Measurements from ENCODE around the gene TRIM37. TPM values are rescaled to one million over a fixed set of nuclear protein-coding genes. Genes with fewer than 3 reads are reported as not detected.

TRIM37 gene
- polyA plus RNA-seq, 4 donors = 5.6 to 11.3 (median 8.5) TPM

- Histone ChIP-seq H3K9me3 (ENCODE audit: control insufficient read depth in 2 of 2, insufficient read depth in 1 of 2, low read depth in 1 of 2, low read length in 1 of 2) (no peaks in the 10 kb centered on the region), H3K36me3 (ENCODE audit: control insufficient read depth in 3 of 3, insufficient read depth in 2 of 3, low read depth in 1 of 3, low read length in 3 of 3) (peaks cover 0 to 22% (median 4%) of the 10 kb centered on the region in 3 donors), H3K27me3 (ENCODE audit: control insufficient read depth in 3 of 3, insufficient read depth in 3 of 3, low read length in 3 of 3) (no peaks in the 10 kb centered on the region), H3K4me3 (ENCODE audit: low read depth in 1 of 3, low read length in 3 of 3) (no peak overlapping the region), H3K27ac (ENCODE audit: low read depth in 1 of 3, low read length in 2 of 3) (no peak overlapping the region), H3K4me1 (ENCODE audit: control insufficient read depth in 3 of 3, insufficient read depth in 2 of 3, low read depth in 1 of 3, low read length in 2 of 3) (no peaks in the 10 kb centered on the region)
- DNase-seq = no peak
- FAIRE-seq = no peak
Measured at GRCh38 chr17:59074494-59074893, 32.2 kb downstream of the TRIM37 start.

GRCh38 chr17:59073972-59074371 is 32.7 kb downstream of the TRIM37 start:
- FAIRE-seq (no peak), DNase-seq (no peak)
- 91 to 100% (median 96%) methylated on average over 1 of the region's 1 CpG for WGBS, 3 donors
- H3K4me3 ChIP-seq (ENCODE audit: low read depth in 1 of 3, low read length in 3 of 3) = no peak overlapping the region
- H3K36me3 ChIP-seq (ENCODE audit: control insufficient read depth in 3 of 3, insufficient read depth in 2 of 3, low read depth in 1 of 3, low read length in 3 of 3) = peaks cover 0 to 24% (median 0%) of the 10 kb centered on the region in 3 donors
- no peaks in the 10 kb centered on the region for H3K27me3 ChIP-seq (ENCODE audit: control insufficient read depth in 3 of 3, insufficient read depth in 3 of 3, low read length in 3 of 3)
- no peaks in the 10 kb centered on the region for H3K9me3 ChIP-seq (ENCODE audit: control insufficient read depth in 2 of 2, insufficient read depth in 1 of 2, low read depth in 1 of 2, low read length in 1 of 2)
- H3K4me1 ChIP-seq (ENCODE audit: control insufficient read depth in 3 of 3, insufficient read depth in 2 of 3, low read depth in 1 of 3, low read length in 2 of 3) = no peaks in the 10 kb centered on the region
- H3K27ac ChIP-seq (ENCODE audit: low read depth in 1 of 3, low read length in 2 of 3) = no peak overlapping the region

GRCh38 chr17:59069856-59070255 is 36.8 kb downstream of the TRIM37 start:
- FAIRE-seq = no peak
- Histone ChIP-seq H3K36me3 (ENCODE audit: control insufficient read depth in 3 of 3, insufficient read depth in 2 of 3, low read depth in 1 of 3, low read length in 3 of 3) (peaks cover 0 to 17% (median 0%) of the 10 kb centered on the region in 3 donors), H3K27me3 (ENCODE audit: control insufficient read depth in 3 of 3, insufficient read depth in 3 of 3, low read length in 3 of 3) (no peaks in the 10 kb centered on the region), H3K4me1 (ENCODE audit: control insufficient read depth in 3 of 3, insufficient read depth in 2 of 3, low read depth in 1 of 3, low read length in 2 of 3) (no peaks in the 10 kb centered on the region), H3K9me3 (ENCODE audit: control insufficient read depth in 2 of 2, insufficient read depth in 1 of 2, low read depth in 1 of 2, low read length in 1 of 2) (no peaks in the 10 kb centered on the region), H3K4me3 (ENCODE audit: low read depth in 1 of 3, low read length in 3 of 3) (no peak overlapping the region), H3K27ac (ENCODE audit: low read depth in 1 of 3, low read length in 2 of 3) (no peak overlapping the region)
- DNase-seq = no peak
- 94 to 100% (median 96%) methylated on average over 1 of the region's 1 CpG for WGBS, 3 donors

GRCh38 chr17:59067756-59068155 is 38.9 kb downstream of the TRIM37 start:
- peaks cover 0 to 20% (median 2%) of the 10 kb centered on the region in 3 donors for H3K36me3 ChIP-seq (ENCODE audit: control insufficient read depth in 3 of 3, insufficient read depth in 2 of 3, low read depth in 1 of 3, low read length in 3 of 3)
- no peaks in the 10 kb centered on the region for H3K9me3 ChIP-seq (ENCODE audit: control insufficient read depth in 2 of 2, insufficient read depth in 1 of 2, low read depth in 1 of 2, low read length in 1 of 2)
- 94 to 100% (median 95%) methylated on average over 5 to 6 of the region's 6 CpGs for WGBS, 3 donors

GRCh38 chr17:59067340-59067739 is 39.3 kb downstream of the TRIM37 start:
- H3K9me3 ChIP-seq (ENCODE audit: control insufficient read depth in 2 of 2, insufficient read depth in 1 of 2, low read depth in 1 of 2, low read length in 1 of 2) = no peaks in the 10 kb centered on the region
- H3K4me3 ChIP-seq (ENCODE audit: low read depth in 1 of 3, low read length in 3 of 3) = no peak overlapping the region
- peaks cover 0 to 19% (median 2%) of the 10 kb centered on the region in 3 donors for H3K36me3 ChIP-seq (ENCODE audit: control insufficient read depth in 3 of 3, insufficient read depth in 2 of 3, low read depth in 1 of 3, low read length in 3 of 3)
- H3K27me3 ChIP-seq (ENCODE audit: control insufficient read depth in 3 of 3, insufficient read depth in 3 of 3, low read length in 3 of 3) = no peaks in the 10 kb centered on the region
- no peak for FAIRE-seq
- WGBS, 3 donors = 92 to 98% (median 94%) methylated on average over 2 of the region's 2 CpGs
- H3K27ac ChIP-seq (ENCODE audit: low read depth in 1 of 3, low read length in 2 of 3) = no peak overlapping the region
- H3K4me1 ChIP-seq (ENCODE audit: control insufficient read depth in 3 of 3, insufficient read depth in 2 of 3, low read depth in 1 of 3, low read length in 2 of 3) = no peaks in the 10 kb centered on the region
- DNase-seq = no peak

More at GRCh38 chr17:59067756-59068155, 38.9 kb downstream of the TRIM37 start:
- Histone ChIP-seq H3K4me1 (ENCODE audit: control insufficient read depth in 3 of 3, insufficient read depth in 2 of 3, low read depth in 1 of 3, low read length in 2 of 3) (no peaks in the 10 kb centered on the region), H3K27me3 (ENCODE audit: control insufficient read depth in 3 of 3, insufficient read depth in 3 of 3, low read length in 3 of 3) (no peaks in the 10 kb centered on the region), H3K27ac (ENCODE audit: low read depth in 1 of 3, low read length in 2 of 3) (no peak overlapping the region), H3K4me3 (ENCODE audit: low read depth in 1 of 3, low read length in 3 of 3) (no peak overlapping the region)
- FAIRE-seq = no peak
- DNase-seq = no peak

GRCh38 chr17:59062509-59062908 is 44.2 kb downstream of the TRIM37 start:
- FAIRE-seq (no peak), DNase-seq (no peak)
- no peak overlapping the region for H3K27ac ChIP-seq (ENCODE audit: low read depth in 1 of 3, low read length in 2 of 3)
- WGBS, 3 donors = 90 to 98% (median 93%) methylated on average over 2 of the region's 2 CpGs
- H3K4me1 ChIP-seq (ENCODE audit: control insufficient read depth in 3 of 3, insufficient read depth in 2 of 3, low read depth in 1 of 3, low read length in 2 of 3) = no peaks in the 10 kb centered on the region
- no peaks in the 10 kb centered on the region for H3K9me3 ChIP-seq (ENCODE audit: control insufficient read depth in 2 of 2, insufficient read depth in 1 of 2, low read depth in 1 of 2, low read length in 1 of 2)
- peaks cover 5 to 20% (median 5%) of the 10 kb centered on the region in 3 donors for H3K36me3 ChIP-seq (ENCODE audit: control insufficient read depth in 3 of 3, insufficient read depth in 2 of 3, low read depth in 1 of 3, low read length in 3 of 3)
- H3K4me3 ChIP-seq (ENCODE audit: low read depth in 1 of 3, low read length in 3 of 3) = no peak overlapping the region
- H3K27me3 ChIP-seq (ENCODE audit: control insufficient read depth in 3 of 3, insufficient read depth in 3 of 3, low read length in 3 of 3) = no peaks in the 10 kb centered on the region

GRCh38 chr17:59056857-59057256 is 49.8 kb downstream of the TRIM37 start:
- Histone ChIP-seq H3K4me3 (ENCODE audit: low read depth in 1 of 3, low read length in 3 of 3) (no peak overlapping the region), H3K9me3 (ENCODE audit: control insufficient read depth in 2 of 2, insufficient read depth in 1 of 2, low read depth in 1 of 2, low read length in 1 of 2) (no peaks in the 10 kb centered on the region), H3K36me3 (ENCODE audit: control insufficient read depth in 3 of 3, insufficient read depth in 2 of 3, low read depth in 1 of 3, low read length in 3 of 3) (peaks cover 3 to 29% (median 5%) of the 10 kb centered on the region in 3 donors), H3K4me1 (ENCODE audit: control insufficient read depth in 3 of 3, insufficient read depth in 2 of 3, low read depth in 1 of 3, low read length in 2 of 3) (no peaks in the 10 kb centered on the region), H3K27me3 (ENCODE audit: control insufficient read depth in 3 of 3, insufficient read depth in 3 of 3, low read length in 3 of 3) (no peaks in the 10 kb centered on the region), H3K27ac (ENCODE audit: low read depth in 1 of 3, low read length in 2 of 3) (no peak overlapping the region)
- 97 to 98% (median 97%) methylated on average over 5 of the region's 5 CpGs for WGBS, 3 donors
- DNase-seq (no peak), FAIRE-seq (no peak)

GRCh38 chr17:59049798-59050197 is 56.9 kb downstream of the TRIM37 start:
- H3K36me3 ChIP-seq (ENCODE audit: control insufficient read depth in 3 of 3, insufficient read depth in 2 of 3, low read depth in 1 of 3, low read length in 3 of 3) = peaks cover 0 to 25% (median 2%) of the 10 kb centered on the region in 3 donors

GRCh38 chr17:59047616-59048015 is 59.1 kb downstream of the TRIM37 start:
- Histone ChIP-seq H3K4me3 (ENCODE audit: low read depth in 1 of 3, low read length in 3 of 3) (no peak overlapping the region), H3K27me3 (ENCODE audit: control insufficient read depth in 3 of 3, insufficient read depth in 3 of 3, low read length in 3 of 3) (no peaks in the 10 kb centered on the region), H3K27ac (ENCODE audit: low read depth in 1 of 3, low read length in 2 of 3) (no peak overlapping the region), H3K9me3 (ENCODE audit: control insufficient read depth in 2 of 2, insufficient read depth in 1 of 2, low read depth in 1 of 2, low read length in 1 of 2) (no peaks in the 10 kb centered on the region), H3K4me1 (ENCODE audit: control insufficient read depth in 3 of 3, insufficient read depth in 2 of 3, low read depth in 1 of 3, low read length in 2 of 3) (no peaks in the 10 kb centered on the region), H3K36me3 (ENCODE audit: control insufficient read depth in 3 of 3, insufficient read depth in 2 of 3, low read depth in 1 of 3, low read length in 3 of 3) (peaks cover 2 to 33% (median 5%) of the 10 kb centered on the region in 3 donors)
- FAIRE-seq = no peak
- 61 to 76% (median 70%) methylated on average over 3 of the region's 3 CpGs for WGBS, 3 donors
- no peak for DNase-seq

More at GRCh38 chr17:59049798-59050197, 56.9 kb downstream of the TRIM37 start:
- Histone ChIP-seq H3K27me3 (ENCODE audit: control insufficient read depth in 3 of 3, insufficient read depth in 3 of 3, low read length in 3 of 3) (no peaks in the 10 kb centered on the region), H3K9me3 (ENCODE audit: control insufficient read depth in 2 of 2, insufficient read depth in 1 of 2, low read depth in 1 of 2, low read length in 1 of 2) (no peaks in the 10 kb centered on the region), H3K4me1 (ENCODE audit: control insufficient read depth in 3 of 3, insufficient read depth in 2 of 3, low read depth in 1 of 3, low read length in 2 of 3) (no peaks in the 10 kb centered on the region), H3K27ac (ENCODE audit: low read depth in 1 of 3, low read length in 2 of 3) (no peak overlapping the region), H3K4me3 (ENCODE audit: low read depth in 1 of 3, low read length in 3 of 3) (no peak overlapping the region)
- DNase-seq (no peak), FAIRE-seq (no peak)
- WGBS, 3 donors = 66 to 84% (median 67%) methylated on average over 1 of the region's 1 CpG

Data from small intestine (tissue), 7 donors.